ENCODE measurements around the gene PQBP1. TPM values are rescaled to one million over a fixed set of nuclear protein-coding genes. Genes with fewer than 3 reads are reported as not detected.

PQBP1 gene
- total RNA-seq, 4 donors from 2014 or later = 40.4 to 60.3 (median 48.7) TPM

GRCh38 chrX:48918301-48918642 is 20.5 kb downstream of the PQBP1 start:
- DNase-seq (ENCODE audit: low spot score in 2 of 2) = no peak
- H3K4me1 ChIP-seq = peaks cover 0 to 24% (median 2%) of the 10 kb centered on the region in 4 donors
- no peaks in the 10 kb centered on the region for H3K27me3 ChIP-seq
- H3K9me3 ChIP-seq = no peaks in the 10 kb centered on the region
- peaks cover 0 to 29% (median 0%) of the 10 kb centered on the region in 3 donors for H3K36me3 ChIP-seq
- peak overlapping the region; percentile 85 to 92 (median 90) for H3K27ac ChIP-seq
- H3K4me3 ChIP-seq = peak overlapping the region; percentile 42 to 72 (median 55)
- 35% methylated on average over 14 of the region's 23 CpGs; no CpG with 5 or more reads in 1 of the 2 donors for WGBS, 2 donors
- TF ChIP-seq EP300 (IDR thresholded peaks at IDR 0.05) = no peak
- TF ChIP-seq, protein P1, sequence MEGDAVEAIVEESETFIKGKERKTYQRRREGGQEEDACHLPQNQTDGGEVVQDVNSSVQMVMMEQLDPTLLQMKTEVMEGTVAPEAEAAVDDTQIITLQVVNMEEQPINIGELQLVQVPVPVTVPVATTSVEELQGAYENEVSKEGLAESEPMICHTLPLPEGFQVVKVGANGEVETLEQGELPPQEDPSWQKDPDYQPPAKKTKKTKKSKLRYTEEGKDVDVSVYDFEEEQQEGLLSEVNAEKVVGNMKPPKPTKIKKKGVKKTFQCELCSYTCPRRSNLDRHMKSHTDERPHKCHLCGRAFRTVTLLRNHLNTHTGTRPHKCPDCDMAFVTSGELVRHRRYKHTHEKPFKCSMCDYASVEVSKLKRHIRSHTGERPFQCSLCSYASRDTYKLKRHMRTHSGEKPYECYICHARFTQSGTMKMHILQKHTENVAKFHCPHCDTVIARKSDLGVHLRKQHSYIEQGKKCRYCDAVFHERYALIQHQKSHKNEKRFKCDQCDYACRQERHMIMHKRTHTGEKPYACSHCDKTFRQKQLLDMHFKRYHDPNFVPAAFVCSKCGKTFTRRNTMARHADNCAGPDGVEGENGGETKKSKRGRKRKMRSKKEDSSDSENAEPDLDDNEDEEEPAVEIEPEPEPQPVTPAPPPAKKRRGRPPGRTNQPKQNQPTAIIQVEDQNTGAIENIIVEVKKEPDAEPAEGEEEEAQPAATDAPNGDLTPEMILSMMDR (IDR thresholded peaks at IDR 0.05) = no peak

DNA sequence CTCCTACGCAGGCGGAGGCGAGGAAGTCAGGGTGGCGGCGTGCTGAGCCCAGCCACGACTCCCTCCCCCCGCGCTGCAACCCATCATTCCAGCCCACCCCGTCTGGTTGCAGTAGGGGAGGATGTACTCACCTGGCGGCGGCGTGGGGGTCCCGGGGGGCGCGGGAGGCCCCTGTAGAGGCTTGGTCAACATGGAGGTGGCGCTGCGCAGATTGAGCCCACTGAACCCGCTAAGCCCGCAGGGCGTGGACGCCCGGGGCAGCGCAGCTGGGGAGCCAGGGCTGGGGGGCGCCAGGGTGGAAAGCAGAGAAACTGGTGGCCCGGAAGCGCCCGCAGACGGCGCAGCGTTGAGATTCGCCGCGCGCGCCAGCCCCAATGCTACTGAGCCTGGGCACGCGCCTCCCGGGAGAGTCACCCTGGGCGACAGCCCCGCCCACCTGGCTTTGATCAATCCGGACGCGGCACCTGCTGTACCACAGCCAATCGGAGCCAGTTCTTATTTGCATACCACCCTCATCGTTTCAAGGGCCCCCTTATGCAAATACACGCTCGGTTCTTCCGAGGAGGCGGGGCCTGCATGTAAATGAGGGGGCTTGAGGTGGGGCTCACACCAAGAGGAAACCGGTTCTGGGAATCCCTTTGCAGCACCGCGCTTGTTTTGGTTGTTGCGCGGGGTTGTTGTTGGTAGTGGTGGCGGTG is 21.1 kb downstream of the PQBP1 start, which contains the start of gene PIM2:
PIM2 (minus strand) TSS at position 382 of the 698 bp plus-strand sequence; CDS start at position 192, 190 bp downstream.
- no peaks in the 10 kb centered on the region for H3K9me3 ChIP-seq
- H3K27ac ChIP-seq = peak within 1 kb of the TSS; percentile 85 to 92 (median 90)
- WGBS, 2 donors = 1 to 41% methylated on average over 31 to 55 of the region's 55 CpGs
- TF ChIP-seq, protein P1 (IDR thresholded peaks at IDR 0.05) = no peak
- TF ChIP-seq POLR2A (IDR thresholded peaks at IDR 0.05) = peak; percentile 74 to 90
- peak; percentile 15 to 89 for TF ChIP-seq EP300 (IDR thresholded peaks at IDR 0.05)
- H3K4me1 ChIP-seq = peaks cover 0 to 24% (median 2%) of the 10 kb centered on the region in 4 donors
- H3K36me3 ChIP-seq = peaks cover 0 to 33% (median 0%) of the 10 kb centered on the region in 3 donors
- H3K4me3 ChIP-seq = peak within 1 kb of the TSS; percentile 42 to 72 (median 55)
- H3K27me3 ChIP-seq = no peaks in the 10 kb centered on the region
- peak; percentile 75 to 81 for DNase-seq (ENCODE audit: low spot score in 2 of 2)

GRCh38 chrX:48919360-48919841 is 21.7 kb downstream of the PQBP1 start:
- Histone ChIP-seq H3K4me3 (peak overlapping the region; percentile 17 to 72 (median 52)), H3K4me1 (peaks cover 0 to 24% (median 2%) of the 10 kb centered on the region in 4 donors), H3K9me3 (no peaks in the 10 kb centered on the region), H3K27ac (peak overlapping the region; percentile 85 to 92 (median 90)), H3K27me3 (no peaks in the 10 kb centered on the region), H3K36me3 (peaks cover 0 to 33% (median 0%) of the 10 kb centered on the region in 3 donors)
- 46% methylated on average over 15 of the region's 15 CpGs; no CpG with 5 or more reads in 1 of the 2 donors for whole genome bisulfite sequencing, 2 donors
- TF ChIP-seq, protein P1 (IDR thresholded peaks at IDR 0.05) = no peak
- TF ChIP-seq POLR2A (IDR thresholded peaks at IDR 0.05) (no peak), EP300 (IDR thresholded peaks at IDR 0.05) (no peak)
- no peak for DNase-seq (ENCODE audit: low spot score in 2 of 2)

DNA sequence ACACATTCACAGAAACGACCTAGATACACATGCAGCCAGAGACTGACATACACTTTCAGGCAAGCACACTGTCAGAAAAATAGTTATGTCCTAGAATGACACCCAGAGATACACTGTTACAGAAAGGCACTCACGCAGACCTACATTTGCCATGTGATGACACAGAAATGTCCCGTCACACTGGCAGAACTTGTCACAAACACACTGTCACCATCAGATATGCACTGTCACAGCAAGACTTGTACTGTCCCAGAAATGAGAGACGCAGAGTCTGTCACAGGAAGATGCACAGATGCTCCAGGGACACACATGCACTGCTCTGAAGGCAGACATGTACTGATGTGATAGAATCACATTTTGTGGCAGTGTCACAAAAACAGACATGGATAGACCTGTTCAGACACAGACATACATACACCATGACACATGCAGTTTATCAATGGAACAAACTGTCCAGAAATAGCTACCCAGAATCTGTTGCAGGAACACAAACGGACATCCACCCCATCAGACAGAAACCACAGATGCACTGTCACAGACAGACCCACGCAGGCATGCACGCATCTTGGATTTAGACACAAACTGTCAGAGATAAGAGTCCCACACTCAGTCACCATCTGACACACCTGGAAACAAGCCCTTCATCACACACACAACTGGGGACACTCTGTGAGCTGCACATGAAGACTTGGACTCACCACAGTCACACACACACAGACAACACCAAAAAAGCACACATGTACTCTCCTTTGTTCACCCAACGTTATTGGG is 22.4 kb downstream of the PQBP1 start:
- WGBS, 2 donors = 44 to 54% methylated on average over 5 to 8 of the region's 8 CpGs
- no peak for DNase-seq (ENCODE audit: low spot score in 2 of 2)

More for the DNA sequence above, 22.4 kb downstream of the PQBP1 start:
- Histone ChIP-seq H3K36me3 (peaks cover 0 to 31% (median 0%) of the 10 kb centered on the region in 3 donors), H3K27me3 (no peaks in the 10 kb centered on the region), H3K4me3 (no peak overlapping the region), H3K9me3 (no peaks in the 10 kb centered on the region), H3K4me1 (peaks cover 0 to 24% (median 2%) of the 10 kb centered on the region in 4 donors), H3K27ac (peak overlapping the region in 3 of 4 donors; percentile 90 to 92 (median 90))
- TF ChIP-seq EP300 (IDR thresholded peaks at IDR 0.05) = no peak
- TF ChIP-seq, protein P1 (IDR thresholded peaks at IDR 0.05) = no peak
- no peak for TF ChIP-seq POLR2A (IDR thresholded peaks at IDR 0.05)
